GM18519 (cell line): ENCODE results near the gene FAU.
"Not testable (repeated sequence)": the region's sequence is repeated elsewhere in the genome, so short reads cannot be mapped to it uniquely, and the experiment has no call there.

Source experiments
- ATAC-seq: cut with Tn5 transposase; IDR thresholded peaks from one replicate; pipeline ENCODE4 v1.9.1; 2021; ENCODE audit warnings: mild to moderate bottlenecking, moderate library complexity; ENCODE audit not compliant: unreplicated experiment, low FRiP score

Gene FAU

DNA sequence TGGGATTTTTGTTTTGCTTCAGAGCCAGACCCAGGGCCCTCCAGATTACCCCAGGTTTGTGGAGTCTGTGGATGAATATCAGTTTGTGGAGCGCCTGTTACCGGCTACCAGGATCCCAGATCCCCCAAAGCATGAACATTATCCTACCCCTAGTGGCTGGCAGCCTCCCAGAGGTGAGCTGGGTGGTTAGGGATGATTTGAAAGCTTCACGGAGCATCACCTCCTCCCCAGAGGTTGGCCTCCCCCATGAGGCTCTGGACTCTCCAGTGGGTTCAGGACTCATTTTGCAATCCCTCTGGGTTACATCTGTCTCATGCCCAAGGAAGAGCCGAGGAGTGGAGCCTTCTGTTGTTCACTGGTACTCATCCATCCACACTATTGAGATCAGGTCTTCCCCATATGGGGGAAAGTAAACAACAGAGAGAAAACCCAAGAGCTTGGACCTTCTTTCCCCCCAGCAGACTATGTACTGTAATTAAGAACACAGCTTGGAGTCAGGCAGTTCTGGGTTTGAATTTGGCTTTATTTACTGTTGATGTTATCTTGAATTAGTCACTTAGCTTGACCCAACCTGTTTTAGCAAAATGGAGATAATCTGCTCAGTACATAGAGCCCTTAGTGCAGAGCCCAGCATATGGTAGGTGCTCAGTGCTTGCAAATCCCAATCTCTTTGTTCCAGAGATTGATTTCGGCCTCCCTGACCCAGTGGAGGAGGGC lies 2.7 kb upstream of the FAU start:
- ATAC-seq = no peak

DNA sequence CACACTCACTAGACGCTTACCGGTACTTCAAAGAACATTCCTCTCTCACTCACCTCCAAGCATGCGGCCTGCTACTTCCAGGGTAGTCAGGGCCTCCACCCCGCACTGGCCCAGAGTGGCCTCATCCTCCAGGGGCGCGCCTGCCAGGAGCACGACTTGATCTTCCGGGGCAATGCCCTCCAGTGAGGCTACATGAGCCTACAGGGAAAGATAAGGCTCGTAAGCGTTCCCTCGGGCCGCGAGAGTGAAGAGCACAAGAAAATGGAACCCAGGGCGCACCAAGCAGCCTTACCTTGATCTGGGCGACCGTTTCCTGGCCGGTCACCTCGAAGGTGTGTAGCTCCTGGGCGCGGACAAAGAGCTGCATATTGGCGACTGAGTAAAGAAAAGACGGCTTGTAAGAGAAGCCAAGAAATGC lies 478 bp downstream of the FAU start:
- ATAC-seq = no peak

DNA sequence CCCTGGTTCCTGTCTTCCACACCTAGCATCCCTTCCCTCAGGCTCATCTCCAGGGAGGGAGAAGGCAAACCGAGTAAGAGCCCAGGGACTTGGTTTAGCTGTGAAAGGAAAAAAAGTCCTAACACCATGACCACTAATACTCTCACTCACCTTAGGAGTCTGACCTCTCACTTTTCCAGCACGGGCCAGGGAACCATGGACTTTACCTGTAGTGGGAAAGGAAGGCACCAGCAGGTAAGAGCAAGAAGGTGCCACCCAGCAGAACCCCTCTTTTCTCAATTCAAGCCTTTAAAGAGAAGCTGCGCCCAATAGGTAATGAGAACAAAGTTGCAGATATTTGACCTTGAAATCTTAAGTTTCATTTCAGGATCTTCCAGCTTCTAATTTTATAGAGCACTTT lies 1.1 kb downstream of the FAU start:
- ATAC-seq = no peak

DNA sequence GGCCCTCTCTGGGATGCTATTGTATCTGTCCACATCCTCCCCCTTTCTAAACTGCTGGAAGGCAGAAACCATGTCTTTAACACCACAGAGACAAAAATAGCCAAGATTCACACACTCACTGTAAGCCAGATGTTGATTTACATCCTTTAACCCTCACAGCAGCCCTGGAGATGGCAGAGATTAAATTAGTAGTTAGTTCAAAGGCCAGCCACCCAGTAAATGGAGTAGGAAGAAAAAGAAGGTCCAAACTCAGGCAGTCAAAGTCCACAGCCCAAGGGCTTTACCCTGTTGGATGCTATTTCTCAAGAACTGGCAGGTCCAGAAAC lies 2.3 kb downstream of the FAU start:
- ATAC-seq = no peak

DNA sequence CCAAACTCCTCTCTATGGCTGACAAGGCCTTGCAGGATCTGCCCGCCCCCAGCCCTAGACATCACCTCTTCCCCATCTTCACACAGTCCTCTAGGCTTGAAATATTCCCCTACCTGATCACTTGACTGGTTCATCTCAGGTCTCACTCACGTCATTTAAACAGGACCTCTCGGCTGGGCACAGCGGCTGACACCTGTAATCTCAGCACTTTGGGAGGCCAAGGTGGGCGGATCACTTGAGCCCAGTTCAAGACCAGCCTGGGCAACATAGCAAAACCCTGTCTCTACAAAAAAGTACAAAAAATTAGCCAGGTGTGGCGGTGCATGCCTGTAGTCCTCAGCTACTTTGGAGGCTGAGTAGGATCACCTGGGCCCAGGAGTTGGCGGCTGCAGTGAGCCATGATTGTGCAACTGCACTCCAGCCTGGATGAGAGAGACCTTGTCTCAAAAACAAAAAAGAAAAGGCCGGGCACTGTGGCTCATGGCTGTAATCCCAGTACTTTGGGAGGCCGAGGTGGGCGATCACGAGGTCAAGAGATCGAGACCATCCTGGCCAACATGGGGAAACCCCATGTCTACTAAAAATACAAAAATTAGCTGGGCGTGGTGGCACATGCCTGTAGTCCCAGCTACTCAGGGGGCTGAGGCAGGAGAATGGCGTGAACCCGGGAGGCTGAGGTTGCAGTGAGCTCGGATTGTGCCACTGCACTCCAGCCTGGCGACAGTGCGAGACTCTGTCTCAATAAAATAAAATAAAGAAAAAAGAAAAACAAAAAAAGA lies 2.9 kb downstream of the FAU start:
- ATAC-seq = not testable (repeated sequence)

GRCh38 chr11:65118097-65118837 lies 3.7 kb downstream of the FAU start:
- no peak for ATAC-seq

GRCh38 chr11:65117206-65118096 lies 4.5 kb downstream of the FAU start, which contains the start of gene ZNHIT2:
TSS of gene ZNHIT2 (minus strand) at chr11:65117701. CDS start at chr11:65117653, 48 bp downstream.
- peak; percentile 29 for ATAC-seq

DNA sequence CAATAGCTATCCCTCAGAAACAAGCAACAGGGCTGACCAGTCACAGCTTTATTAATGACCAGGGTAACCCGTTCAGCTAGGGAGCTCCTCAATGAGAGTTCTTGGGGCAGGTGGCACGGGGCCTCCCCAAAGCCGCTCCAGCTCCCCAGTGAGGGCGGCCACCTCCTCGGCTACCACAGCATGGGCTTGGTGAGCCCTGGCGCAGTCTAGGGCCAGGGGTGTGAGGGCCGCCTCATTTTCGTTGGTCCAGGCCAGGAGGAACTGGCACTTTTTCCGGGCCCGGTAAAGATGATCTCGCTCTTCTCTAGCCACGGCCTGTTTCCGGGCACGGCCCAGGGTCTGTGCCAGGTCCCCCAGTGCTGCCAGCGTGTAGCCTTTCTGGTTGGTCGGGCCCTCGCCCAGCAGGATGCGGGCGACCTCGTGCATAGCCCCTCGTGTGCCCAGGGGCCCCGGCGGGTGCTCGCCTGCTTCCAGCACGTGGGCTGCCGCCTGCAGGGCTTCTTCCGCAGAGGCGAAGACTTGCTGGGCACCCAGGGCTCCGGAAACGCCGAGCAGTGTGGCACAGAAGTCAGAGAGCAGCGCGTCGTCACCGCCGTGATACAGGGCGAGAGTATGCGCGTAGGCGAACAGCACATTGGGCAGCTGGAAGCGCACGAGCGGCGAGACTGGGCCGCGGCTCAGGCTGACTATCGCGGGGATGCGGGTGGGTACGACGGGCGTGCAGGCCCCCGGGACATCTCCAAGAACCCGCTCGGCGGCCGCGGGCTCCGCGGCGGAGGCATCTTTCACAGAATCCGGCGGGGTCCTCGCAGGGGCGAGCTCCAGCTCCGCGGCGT lies 5.3 kb downstream of the FAU start:
- ATAC-seq = no peak

- no peak for ATAC-seq
These were observed 6.4 kb downstream of the FAU start for GRCh38 chr11:65115361-65116082.

- ATAC-seq = no peak
These were observed 7.3 kb downstream of the FAU start for GRCh38 chr11:65114538-65115171.

DNA sequence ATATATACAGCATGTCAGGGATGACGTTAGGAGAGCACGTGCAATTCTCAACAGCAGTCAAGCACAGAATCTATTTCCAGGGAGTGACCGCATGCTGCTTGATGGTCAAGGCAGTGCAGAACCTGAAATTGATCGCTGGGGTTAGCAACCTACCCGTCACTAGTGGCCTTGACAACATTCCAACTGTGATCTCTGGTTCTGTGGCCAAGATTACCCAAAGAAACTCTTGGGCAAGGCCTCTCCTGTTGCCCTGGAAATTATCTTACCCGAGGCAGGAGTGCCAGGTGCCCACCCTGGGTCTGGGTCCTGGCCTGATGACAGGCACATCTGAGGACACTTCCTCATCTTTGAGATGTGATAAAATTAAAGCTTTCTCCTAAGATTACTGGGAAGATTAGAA lies 8.1 kb downstream of the FAU start:
- no peak for ATAC-seq

- no peak for ATAC-seq
These were observed 8.6 kb downstream of the FAU start for GRCh38 chr11:65113361-65113756.

- no peak for ATAC-seq
These were observed 9.2 kb downstream of the FAU start for GRCh38 chr11:65112546-65113360.

DNA sequence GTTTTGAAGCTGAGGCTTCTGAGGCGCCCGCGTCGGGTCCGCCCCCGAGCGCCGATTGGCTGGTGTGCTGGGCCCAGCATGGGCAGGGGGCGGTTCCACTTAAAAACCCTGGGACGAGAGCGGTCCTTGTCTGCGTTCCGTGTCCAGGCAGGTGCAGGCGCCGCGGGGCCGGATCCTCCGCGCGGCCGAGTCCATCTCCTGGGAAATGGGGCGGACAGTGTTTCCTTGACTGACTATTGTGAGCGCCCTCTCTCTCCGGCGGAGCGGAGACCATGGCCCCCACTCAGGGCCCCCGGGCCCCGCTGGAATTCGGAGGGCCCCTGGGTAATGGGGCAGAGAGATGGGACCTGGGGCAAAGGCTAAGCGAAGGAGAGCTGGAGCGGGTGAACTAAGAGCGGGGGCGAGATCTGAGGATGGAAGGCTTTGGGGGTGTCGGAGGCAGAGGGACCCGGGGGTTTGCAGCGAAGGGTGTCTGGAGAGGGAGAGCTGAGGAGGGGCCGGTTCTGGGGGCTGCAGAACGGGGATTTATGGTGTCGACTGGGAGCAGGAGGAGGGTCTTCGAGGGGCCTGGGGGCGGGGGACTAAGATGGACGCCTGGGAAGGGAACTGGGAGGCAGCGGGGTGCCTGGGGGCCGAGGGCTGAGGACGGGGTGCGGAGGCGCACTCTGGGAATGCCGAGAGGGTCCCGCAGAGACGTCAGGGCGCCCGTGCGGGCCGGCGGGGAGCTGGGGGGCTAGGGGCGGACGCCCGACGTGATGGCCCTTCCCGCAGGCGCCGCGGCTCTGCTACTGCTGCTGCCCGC lies 10.0 kb downstream of the FAU start, which contains the start of gene TM7SF2:
Gene TM7SF2, plus strand, starts transcription at position 129 of the 802 bp plus-strand sequence. Its CDS starts 144 bp downstream, at position 273.
- peak; percentile 37 for ATAC-seq

DNA sequence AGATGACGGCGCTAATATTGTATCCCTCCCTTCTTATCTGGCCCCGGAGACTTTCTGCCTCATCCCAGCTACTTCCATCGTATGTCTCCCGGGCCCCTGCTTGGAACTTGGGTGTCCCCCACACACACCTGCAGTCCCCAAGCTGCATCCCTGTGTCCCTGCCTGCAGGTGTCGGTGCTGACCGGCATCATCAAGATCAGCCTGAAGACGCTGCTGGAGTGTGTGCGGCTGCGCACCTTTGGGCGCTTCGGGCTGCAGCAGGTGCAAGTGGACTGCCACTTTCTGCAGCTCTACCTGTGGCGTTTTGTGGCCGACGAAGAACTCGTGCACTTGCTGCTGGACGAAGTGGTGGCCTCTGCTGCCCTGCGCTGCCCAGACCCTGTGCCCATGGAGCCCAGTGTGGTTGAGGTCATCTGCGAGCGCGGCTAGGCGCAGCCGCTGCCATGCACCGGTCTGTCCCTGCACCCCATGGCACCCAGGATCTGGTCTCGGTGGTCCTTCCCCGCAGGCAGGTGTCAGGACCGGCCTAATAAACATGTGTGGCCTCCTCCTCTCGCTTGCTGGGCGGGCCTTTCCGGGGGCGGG lies 10.7 kb downstream of the FAU start:
- no peak for ATAC-seq

DNA sequence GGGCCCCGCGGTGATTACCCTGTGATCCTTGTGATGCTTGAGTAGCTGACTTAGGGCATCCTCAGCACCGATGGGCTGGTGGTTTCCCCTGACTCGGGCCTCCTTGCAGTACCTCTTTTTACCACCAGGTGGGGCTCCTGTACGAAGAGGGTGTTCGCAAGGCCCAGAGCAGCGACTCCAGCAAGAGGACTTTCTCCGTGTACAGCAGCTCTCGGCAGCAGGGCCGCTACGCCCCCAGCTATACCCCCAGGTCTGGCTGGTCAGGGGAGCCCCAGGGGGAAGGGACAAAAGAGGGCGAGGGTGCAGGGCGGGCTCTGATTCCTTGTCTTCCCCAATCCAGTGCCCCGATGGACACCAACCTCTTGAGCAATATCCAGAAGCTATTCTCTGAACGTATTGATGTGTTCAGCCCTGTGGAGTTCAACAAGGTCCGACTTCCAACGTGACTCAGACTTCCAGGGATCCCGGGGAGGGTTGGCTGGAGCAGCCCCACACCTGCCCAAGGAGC lies 11.5 kb downstream of the FAU start:
- no peak for ATAC-seq
